PFSK-1 (cell line): ENCODE results near the gene HDC.

Source experiments
- FOXP2 ChIP-seq: optimal IDR thresholded peaks from 2 replicates; pipeline ENCODE3; 2011; ENCODE audit warnings: borderline replicate concordance, control low read depth, inconsistent platforms; ENCODE audit not compliant: insufficient read depth; ENCODE audit errors: extremely low read length, extremely low read depth
- POLR2AphosphoS5 ChIP-seq: IDR thresholded peaks from 2 replicates; pipeline ENCODE4 v1.6.1; 2012; ENCODE audit warnings: low read depth, mild to moderate bottlenecking, control low read depth, low read length, moderate library complexity
- SIN3A ChIP-seq: IDR thresholded peaks from 2 replicates; pipeline ENCODE4 v1.6.1; 2012; ENCODE audit warnings: mild to moderate bottlenecking, low read length, moderate library complexity, borderline replicate concordance; ENCODE audit not compliant: insufficient read depth
- TAF1 ChIP-seq: IDR thresholded peaks from 2 replicates; pipeline ENCODE4 v1.6.1; 2012; ENCODE audit warnings: low read length, control low read depth, borderline replicate concordance; ENCODE audit not compliant: insufficient read depth
- TF ChIP-seq, protein P1 (sequence below), 2 experiments: IDR thresholded peaks; 2 replicates each; pipeline versions ENCODE4 v1.6.1 to v1.8.0; 2011 to 2012; ENCODE audit warnings: low read depth in 2 of 2, low read length in 2 of 2, control low read depth in 1 of 2, inconsistent platforms in 1 of 2, mild to moderate bottlenecking in 1 of 2, moderate library complexity in 1 of 2; ENCODE audit not compliant: insufficient read depth in 1 of 2

Gene HDC

DNA sequence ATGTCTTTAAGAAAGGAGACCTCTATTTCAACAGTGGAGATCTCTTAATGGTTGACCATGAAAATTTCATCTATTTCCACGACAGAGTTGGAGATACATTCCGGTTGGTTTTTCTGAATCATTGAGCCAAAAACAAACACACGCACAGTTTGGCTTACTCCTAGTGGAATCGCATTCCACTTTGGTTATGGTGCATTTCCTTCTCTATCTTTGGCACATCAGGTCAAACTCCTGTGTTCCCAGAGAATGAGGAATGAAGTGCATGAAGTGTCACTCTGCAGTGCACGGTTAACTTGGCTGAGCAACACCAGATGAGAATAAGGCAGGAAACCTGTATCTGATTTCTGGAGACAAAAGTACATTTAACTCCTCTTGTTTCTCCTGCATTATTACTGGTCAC is 38.5 kb downstream of the HDC start:
- TF ChIP-seq, protein P1, sequence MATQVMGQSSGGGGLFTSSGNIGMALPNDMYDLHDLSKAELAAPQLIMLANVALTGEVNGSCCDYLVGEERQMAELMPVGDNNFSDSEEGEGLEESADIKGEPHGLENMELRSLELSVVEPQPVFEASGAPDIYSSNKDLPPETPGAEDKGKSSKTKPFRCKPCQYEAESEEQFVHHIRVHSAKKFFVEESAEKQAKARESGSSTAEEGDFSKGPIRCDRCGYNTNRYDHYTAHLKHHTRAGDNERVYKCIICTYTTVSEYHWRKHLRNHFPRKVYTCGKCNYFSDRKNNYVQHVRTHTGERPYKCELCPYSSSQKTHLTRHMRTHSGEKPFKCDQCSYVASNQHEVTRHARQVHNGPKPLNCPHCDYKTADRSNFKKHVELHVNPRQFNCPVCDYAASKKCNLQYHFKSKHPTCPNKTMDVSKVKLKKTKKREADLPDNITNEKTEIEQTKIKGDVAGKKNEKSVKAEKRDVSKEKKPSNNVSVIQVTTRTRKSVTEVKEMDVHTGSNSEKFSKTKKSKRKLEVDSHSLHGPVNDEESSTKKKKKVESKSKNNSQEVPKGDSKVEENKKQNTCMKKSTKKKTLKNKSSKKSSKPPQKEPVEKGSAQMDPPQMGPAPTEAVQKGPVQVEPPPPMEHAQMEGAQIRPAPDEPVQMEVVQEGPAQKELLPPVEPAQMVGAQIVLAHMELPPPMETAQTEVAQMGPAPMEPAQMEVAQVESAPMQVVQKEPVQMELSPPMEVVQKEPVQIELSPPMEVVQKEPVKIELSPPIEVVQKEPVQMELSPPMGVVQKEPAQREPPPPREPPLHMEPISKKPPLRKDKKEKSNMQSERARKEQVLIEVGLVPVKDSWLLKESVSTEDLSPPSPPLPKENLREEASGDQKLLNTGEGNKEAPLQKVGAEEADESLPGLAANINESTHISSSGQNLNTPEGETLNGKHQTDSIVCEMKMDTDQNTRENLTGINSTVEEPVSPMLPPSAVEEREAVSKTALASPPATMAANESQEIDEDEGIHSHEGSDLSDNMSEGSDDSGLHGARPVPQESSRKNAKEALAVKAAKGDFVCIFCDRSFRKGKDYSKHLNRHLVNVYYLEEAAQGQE (IDR thresholded peaks at IDR 0.05; ENCODE audit: insufficient read depth in 1 of 2, low read depth in 2 of 2, low read length in 2 of 2), result no peak
- TF ChIP-seq SIN3A, result no peak
- TF ChIP-seq TAF1, result no peak
- TF ChIP-seq POLR2AphosphoS5, result no peak
- TF ChIP-seq FOXP2, result no peak

DNA sequence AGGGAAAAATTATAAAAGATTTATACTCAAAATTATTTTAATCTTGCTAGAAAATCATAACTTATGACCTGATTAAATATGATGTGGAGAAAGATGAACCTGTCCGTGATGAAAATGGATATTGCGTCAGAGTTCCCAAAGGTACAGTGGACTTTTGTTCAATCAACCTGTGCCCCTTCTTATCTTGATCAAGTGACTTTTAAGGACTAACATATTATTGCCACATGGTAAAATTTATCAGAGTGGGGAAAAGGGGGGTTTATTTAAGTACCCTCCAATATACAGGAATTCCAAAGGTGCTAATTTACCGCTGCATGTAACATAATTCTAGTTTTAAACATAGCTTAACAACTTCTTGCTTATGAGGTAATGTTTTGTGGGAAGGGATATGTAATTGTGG is 39.6 kb downstream of the HDC start:
- TF ChIP-seq POLR2AphosphoS5 (no peak), SIN3A (no peak), TAF1 (no peak), FOXP2 (no peak)
- TF ChIP-seq, protein P1 (IDR thresholded peaks at IDR 0.05; ENCODE audit: insufficient read depth in 1 of 2, low read depth in 2 of 2, low read length in 2 of 2), result no peak

GRCh38 chr15:50225057-50225456 is 40.5 kb downstream of the HDC start:
- no peak for TF ChIP-seq TAF1
- TF ChIP-seq, protein P1 (IDR thresholded peaks at IDR 0.05; ENCODE audit: insufficient read depth in 1 of 2, low read depth in 2 of 2, low read length in 2 of 2), result no peak
- TF ChIP-seq FOXP2, result no peak
- no peak for TF ChIP-seq POLR2AphosphoS5
- TF ChIP-seq SIN3A, result no peak

GRCh38 chr15:50224606-50225005 is 40.9 kb downstream of the HDC start:
- TF ChIP-seq SIN3A (no peak), FOXP2 (no peak), TAF1 (no peak), POLR2AphosphoS5 (no peak)
- TF ChIP-seq, protein P1 (IDR thresholded peaks at IDR 0.05; ENCODE audit: insufficient read depth in 1 of 2, low read depth in 2 of 2, low read length in 2 of 2), result no peak

DNA sequence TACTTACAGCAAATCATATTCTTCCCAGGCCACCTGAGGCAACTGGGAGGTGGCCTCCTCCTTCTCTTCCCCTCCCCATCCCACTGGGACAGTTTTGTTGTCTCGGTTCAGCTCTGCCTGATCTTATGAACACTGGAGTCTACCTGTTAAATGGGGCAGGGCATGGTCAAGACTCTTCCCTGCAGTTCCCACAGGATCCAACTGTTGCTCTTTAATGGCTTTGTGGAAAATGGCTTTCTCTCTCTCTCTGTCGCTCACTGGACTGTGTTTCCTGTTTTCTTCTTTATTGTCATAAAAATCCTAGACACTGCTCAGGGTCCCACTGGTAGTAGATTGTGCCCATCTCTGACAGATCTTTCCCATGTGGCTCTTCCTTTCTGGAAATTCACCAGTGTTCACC is 43.3 kb downstream of the HDC start:
- TF ChIP-seq SIN3A, result no peak
- TF ChIP-seq FOXP2, result no peak
- TF ChIP-seq TAF1, result no peak
- TF ChIP-seq, protein P1 (IDR thresholded peaks at IDR 0.05; ENCODE audit: insufficient read depth in 1 of 2, low read depth in 2 of 2, low read length in 2 of 2), result no peak
- no peak for TF ChIP-seq POLR2AphosphoS5
